Activated CD4-positive, CD25-positive, alpha-beta regulatory T cell treated with anti-CD3 and anti-CD28 coated beads, Interleukin-2, amount 50 U/mL, for 24 hours (primary cell): ENCODE results near the gene TRABD2B.

Experiments used
- ATAC-seq, 2 donors: fragments of 150-1000 bp; cut with Tn5 transposase; one replicate each; pipeline ENCODE4 v1.10.0; 2021; ENCODE audit warnings: mild to moderate bottlenecking in 1 of 2, moderate library complexity in 1 of 2

Gene TRABD2B

DNA sequence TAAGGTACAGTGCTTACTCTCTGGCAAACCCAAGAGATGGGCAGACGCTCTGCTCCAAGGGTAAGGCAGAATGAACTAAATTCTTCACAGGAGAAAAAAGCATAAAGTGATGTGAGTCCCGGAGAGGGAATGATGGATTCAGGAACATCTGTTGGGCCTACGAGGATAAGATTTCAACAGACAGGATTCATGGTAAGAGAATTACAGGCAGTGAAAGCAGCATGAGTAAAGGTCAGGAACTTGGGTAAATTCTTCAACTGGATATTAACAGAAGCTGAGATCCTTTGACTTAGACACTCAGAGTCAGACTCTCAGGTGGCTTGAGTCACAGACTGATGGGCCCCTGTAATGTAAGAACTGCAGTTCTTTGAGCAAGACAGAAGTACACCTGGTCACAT is 152.6 kb downstream of the TRABD2B start:
- ATAC-seq: no peak

DNA sequence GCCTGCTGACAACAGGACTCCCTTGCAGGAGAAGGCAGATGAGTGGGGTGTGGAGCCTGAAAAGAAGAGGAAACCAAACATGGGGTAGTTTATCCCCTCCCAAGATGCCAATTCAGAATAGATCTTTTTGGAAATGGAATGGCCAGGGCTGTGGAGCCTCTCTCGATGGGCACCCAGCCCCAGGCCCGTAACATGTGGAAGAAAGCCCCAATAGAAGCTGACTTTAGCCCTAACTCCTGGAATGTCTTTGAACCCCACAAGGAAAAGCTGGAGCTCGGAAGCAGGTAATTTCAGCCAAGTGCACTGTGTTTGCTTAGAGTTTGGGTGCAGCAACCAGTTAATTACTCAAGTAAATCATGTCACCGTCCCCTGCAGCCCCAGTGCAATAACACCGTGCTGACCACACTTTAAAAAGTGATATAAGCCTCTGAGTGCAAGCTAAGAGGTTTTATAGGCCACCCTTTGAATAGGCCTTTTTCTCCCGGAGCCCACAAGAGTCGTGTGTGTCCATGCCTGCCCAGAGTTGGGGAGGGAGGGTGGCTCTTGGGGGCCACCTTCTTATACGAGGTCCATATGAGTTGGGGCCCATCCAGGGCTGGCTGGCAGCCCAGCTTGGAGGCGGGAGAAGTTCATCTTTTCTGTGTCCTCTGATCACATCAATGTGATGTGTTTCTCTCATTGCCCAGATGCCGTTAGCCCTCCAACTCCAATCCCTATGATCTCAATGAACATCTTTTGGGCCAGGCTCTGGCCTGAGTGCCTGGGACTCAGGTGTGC is 153.2 kb downstream of the TRABD2B start:
- ATAC-seq: no peak

DNA sequence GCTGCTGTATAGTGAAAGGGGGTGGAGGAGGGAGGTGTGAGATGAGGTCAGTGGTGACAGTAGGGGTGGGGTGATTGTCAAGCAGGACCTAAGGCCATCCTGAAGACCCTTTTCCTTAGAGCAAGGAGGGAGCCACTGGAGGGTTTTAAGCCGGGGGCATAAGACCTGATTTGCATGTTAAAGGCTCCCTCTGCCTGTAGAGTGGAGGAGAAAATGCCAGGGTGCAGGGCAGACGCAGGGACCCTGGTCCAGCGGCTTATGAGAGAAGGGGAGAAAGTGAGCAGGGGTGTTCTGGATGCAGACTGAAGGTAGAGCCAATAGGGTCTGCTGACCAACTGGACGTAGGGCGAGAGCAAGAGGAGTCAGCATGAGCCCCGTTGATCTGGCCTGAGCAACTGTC is 154.1 kb downstream of the TRABD2B start:
- ATAC-seq: no peak

DNA sequence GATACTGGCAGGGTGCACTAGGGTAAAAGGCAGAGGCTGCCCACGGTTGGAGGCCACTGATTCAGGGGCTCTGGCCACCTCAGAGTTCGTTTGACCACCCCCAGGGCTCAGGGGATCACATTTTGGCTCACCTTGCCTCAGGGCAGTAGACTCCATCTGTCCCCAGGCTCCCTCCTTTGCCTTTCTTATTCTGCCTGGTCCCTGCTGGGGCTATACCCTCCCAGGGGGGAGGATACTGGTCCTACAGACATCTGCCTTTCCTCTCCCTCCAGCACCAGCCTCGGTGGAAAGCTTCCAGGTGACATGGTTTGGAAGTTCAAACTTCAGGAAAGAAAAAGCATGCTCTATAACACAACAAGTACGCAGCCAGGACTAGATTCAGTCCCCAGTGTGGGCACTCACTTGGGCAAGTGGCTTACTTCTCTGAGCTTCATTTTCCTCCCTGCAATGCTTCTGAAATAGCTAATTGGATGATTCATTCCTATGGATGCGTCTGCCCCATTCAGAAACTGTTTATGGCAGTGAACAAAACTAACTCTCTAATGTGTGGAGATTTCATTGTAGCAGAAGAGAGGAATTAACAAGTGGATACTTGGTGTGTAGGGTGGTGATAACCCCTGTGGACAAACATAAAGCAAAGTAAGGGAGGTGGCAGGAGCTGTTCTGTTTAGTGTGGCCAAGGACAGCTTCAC is 154.8 kb downstream of the TRABD2B start:
- no peak for ATAC-seq

DNA sequence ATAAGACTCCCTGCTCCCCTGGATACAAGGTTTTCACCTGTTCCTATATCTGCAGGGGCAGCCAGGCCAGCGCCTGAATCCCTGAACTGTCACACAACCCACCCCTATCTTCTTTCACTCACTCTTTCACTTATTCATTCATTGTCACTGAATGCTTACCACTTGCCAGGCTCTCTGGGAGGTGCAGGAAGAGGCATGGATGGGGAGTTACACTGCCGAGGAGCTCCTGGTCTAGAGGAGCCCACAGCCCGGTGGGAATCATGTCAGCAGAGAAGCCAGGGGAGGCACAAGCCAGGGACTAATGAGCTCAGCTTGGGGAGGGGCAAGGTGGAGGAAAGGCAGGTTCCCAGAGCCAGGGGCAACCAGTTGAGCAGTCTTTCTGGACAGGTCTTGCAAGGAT is 155.8 kb downstream of the TRABD2B start:
- ATAC-seq: no peak

DNA sequence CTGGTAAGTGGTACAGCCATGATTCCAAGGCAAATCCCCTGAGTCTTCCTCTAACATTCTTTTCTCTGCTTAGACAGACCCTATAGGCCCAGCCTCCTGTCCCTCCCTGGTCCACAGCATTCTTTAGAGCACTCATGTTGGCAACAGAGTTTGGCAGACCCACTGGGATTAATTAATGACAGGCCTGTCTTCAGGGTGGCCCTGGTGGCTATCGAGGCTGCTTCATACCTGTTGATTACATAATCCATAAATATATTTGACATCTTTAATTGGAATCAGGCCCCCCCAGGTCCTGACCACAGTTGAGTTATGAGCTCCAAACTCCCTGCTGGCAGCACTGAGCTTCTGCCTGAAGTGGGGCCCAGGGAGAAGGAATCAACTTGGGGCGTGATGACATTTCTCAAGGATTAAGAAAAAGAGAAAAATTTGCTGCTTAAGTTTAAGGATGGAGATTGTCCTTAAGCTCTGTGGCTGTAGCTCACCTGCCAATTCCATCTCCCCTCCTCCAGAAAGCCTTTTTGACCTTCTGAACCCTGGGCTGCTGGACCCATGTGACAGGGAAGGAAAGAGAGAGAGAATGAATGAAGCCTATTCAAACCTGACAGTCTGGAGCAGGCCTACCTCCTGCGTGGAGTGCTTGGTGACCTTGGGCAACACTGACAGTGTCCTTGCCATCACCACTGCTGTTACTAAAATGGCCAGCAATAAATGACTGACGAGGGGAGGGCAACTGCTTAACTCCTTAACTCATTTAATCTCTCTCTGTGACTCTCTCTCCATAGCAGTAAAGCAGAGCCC is 156.6 kb downstream of the TRABD2B start:
- no peak for ATAC-seq

DNA sequence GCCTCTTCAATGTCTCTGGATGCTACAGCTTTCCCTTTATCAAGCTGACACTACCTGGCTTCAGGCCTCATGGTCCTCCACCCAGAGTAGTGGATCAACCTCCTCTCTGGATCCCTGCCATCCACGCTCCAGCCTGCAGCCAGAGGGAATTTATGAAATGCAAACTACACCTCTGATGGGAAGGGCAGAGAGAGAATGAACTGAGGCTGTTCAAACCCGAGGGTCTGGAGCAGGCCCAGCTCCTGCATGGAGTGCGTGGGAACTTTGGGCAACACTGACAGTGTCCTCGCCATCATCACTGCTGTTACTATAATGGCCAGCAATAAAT is 157.8 kb downstream of the TRABD2B start:
- ATAC-seq: no peak

DNA sequence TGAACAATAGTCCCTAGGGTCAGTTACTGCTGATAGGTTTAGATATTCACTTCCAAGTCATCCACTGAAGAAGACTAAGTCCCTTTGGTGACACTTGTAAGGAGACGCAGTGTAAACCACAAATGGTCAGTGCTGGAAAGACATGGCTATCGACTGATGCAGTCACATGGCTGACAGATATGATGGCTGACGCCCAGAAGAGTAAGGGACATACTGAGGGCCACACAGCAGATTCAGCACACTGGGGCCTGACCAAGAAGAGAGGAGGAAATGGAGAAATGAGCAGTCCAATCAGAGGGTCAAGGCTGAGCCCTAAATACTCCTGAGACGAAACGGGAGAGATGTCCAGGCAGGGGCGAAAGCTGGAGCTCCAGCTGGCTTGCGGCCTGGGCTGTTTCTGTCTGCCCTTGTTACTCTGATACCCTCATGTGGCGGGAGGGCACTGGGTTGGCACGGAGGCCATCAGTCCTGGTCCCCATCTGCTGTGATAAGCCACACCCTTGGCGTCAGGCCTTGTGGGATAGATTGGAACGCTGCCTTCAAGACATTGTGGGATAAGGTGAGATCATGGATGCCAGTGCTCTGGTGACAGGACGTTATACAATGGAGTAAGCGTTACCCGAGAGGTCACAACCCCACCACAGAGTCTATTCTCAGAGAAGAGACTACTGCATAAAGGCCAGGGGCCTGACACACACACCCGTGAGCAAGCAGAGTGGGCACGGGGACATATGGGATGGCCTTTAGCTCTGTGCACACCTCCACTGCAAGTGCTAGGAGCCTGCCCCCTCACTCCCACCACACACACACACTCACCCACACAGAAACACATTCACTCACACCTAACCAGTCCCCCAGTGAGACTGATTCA is 158.4 kb downstream of the TRABD2B start:
- no peak for ATAC-seq

DNA sequence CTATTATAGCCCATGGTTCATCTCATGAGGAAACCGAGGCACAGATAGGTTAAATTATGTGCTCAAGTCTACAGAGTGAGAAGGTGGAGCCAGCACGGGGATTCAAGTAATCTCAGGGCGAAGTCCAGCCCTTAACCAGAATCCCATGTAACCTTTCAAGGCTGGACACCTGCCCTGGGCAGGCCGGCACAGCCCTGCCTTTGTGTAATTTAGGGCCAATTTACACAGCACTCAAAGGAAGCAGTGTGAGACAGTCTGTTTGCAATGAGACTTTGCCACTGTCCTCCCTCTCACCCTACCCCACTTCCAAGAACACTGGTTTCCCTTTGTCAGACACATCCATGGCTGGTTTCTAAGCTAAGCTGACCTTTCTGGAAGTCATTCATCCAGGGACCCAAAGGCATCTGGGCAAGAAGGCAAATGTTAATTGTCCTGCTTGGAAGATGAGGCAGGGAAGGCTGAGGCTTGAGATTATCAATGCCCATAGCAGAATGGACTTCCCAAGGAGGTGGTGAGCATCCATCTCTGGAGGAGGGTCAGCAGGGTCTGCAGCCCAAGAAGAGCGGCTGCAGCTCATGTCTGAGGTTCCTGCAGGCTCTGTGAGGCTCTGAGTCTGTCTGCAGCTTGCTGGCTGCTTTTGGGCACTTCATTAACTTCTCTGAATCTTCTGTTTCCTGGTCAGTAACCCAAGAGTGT is 159.2 kb downstream of the TRABD2B start:
- ATAC-seq: no peak

DNA sequence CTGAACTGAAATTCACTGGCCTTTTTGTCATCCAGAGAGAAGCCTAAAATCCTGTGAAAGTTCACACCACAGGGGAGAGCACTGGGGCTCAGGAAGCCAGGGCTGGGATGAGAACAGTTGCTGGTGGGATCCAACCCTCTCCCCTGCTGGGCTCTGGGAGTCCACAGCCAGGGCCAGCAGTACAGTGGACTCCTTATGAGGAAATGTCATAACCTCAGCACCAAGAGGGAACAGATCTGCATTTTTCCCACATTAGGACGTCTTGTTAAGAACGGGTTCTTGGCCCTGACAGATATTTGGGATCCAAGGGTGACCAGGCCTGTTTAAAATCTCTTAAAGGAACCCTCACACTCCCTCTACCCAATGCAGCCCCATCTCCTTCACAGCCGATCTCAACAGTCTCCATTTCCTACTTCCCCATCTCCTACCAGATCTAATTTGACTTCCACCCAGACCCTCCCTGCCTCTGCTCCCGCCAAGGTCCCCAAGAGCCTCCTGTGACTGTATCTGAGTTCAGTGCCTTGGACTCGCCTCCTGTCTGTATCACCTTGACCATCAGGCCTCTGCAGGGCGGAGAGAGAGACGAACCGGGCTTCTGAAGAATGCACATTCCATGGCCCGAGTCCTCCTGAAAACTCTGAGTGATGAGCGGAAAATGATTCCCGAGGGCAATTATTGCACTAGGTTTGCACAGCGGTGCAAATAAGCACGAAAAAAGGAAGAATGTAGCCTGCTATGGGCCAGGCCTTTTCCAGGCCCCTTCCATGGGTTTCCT is 159.9 kb downstream of the TRABD2B start:
- ATAC-seq: no peak

DNA sequence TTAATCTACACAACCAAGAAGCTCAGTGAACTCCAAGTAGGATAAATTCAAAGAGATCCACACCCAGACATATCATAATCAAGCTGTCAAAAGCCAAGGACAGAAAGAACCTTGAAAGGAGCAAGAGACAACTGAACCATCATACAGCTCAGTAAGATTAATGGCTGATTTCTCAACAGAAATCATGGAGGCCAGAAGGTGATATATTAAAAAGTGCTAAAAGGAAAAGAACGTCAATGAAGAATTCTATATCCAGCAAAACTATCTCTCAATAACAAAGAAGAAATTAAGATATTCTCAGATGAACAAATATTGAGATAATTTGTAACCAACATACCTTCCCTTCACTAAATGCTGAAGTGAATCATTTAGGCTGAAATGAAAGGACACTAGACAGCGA is 161.8 kb downstream of the TRABD2B start:
- ATAC-seq: no peak

DNA sequence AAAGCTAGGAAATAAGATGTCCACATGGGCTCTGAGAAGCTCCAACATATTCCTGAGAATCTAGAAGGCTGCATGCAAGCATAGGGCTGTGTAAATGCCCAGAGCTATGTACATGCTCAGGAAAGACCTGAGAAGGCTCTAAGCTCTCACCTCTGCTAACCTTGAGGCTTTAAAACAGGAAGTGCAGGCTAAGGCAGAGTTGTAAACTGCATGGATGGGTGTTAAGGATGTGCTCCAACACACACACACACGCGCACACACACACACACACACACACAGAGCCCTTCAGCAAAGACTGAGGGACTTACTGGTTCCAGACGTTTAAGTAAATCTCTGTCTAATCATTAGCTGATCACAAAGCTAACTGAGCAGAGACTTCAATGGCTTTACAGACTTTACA is 162.9 kb downstream of the TRABD2B start:
- no peak for ATAC-seq

DNA sequence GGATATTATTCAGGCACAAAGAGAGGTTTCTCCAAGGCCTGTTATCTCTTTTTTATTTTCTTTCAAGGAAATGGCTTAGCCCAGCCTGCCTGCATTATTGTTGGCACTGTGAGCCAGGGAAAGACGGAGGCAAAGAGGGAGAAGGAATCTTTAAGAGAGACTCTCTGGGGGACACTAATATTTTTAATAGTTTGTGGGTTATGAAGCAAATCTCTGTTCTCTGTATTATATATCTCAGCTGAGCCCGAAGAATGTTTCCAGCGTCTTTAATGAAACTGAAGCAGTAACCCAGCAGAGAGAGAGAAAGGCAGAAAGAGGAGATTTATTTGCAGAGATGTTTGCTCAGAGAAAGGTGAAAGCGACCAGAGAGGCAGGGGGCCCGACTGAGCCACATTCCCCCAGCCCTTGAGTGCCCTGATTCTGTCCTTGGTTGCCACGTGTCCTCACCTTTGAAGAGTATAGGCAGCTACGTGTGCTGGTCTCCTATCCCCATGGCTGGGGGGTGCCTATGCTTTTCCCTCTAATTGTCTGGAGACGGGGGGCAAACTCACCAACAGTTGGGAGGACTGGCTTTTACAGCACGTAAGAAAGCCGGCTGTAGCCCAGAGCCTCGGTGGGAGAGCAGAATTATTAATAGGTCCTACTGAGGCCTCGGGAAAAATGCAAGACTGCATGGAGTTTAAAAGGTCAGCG is 166.4 kb downstream of the TRABD2B start:
- ATAC-seq: no peak

DNA sequence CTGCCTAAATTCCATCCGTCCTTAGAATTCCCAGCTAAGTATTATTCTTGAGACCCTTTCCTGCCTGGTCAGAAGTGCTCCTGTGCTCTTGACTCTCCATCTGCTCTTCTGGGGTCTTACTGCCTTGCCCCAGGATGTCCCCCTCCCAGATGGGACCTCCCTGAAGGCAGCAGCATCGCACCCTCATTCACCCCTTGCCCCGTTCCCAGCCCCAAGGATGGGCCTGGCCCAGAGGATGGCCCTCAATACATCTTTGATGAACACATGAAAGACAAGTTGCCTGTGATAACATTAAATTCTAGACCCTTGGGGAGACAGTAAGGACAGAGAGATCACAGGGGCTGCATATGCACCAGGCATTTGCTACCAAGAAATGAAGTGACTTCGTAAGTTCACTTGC is 167.2 kb downstream of the TRABD2B start:
- no peak for ATAC-seq

DNA sequence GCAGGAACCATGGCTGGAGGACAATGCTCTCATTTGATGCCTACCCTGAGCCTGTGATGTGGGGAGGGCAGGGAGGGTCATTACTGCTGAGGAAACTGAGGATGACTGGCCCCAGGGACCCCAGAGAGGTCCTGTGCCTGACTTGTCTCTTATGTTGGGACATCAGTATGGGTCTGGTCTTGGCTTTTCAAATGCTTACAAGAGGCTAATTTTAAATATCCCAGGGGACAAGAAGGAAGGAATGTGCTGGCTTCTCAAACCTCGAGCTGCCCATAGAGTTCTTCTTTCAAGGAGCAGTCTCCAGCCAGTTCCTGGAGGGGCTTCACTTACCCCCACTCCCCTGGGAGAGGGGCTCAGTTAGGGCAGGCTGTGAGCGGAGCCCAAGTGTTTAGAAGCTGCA is 168.2 kb downstream of the TRABD2B start:
- no peak for ATAC-seq

DNA sequence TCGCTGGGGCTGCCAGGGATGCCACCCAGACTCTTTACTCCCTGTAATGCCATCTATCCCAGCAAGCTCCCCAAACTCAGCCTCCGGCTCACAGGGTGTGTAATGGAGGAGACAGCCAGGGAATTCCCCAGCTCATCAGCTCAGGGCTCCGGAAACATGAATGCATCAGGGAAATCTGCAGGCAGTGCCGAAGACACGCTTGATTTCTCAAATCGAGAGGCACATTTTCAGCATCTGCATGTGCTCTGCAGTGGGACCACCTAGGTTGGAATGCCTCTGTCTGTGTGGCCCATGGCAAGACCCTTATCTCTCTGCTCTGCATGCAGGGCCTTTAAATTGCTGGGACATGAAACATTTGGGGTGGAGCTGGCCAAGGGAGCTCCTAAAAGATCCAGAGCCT is 170.1 kb downstream of the TRABD2B start:
- ATAC-seq: no peak

DNA sequence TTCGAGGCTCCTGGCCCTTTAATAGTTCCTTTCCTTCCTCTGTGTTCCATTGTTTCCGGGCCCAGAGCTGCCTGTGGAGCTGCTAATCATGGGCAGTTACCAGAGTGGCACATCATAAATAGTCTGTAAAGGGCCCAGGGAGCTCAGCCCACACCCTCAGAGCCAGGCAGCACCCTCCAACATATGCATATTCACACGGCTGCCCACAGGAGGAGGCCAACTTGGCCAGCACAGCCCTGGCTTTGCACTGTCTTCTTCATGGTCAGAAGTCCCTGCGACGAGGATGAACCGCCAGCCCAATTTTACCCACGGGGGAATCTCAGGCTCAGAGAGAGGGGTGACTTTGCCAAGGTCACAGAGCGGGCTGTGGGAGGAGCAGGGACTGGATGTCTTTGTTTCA is 172.5 kb downstream of the TRABD2B start:
- no peak for ATAC-seq

DNA sequence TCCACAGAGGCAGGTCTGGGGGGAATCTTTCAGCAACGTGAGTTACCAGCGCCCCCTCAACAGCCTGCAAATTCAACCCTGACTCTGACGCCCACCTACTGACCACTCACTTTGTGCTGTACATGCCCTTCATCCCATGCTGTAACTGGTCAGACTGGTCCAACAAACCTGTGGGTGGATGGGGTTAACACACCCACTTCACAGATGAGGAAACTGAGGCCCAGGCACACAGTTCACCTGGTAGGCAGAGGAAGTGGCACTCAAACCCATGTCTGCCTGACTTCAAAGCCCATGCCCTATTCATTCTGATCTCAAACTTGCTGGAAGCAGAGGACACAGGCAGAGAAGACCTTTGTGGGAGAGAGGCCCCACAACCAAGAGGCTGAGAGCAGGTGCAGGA is 172.9 kb downstream of the TRABD2B start:
- no peak for ATAC-seq

DNA sequence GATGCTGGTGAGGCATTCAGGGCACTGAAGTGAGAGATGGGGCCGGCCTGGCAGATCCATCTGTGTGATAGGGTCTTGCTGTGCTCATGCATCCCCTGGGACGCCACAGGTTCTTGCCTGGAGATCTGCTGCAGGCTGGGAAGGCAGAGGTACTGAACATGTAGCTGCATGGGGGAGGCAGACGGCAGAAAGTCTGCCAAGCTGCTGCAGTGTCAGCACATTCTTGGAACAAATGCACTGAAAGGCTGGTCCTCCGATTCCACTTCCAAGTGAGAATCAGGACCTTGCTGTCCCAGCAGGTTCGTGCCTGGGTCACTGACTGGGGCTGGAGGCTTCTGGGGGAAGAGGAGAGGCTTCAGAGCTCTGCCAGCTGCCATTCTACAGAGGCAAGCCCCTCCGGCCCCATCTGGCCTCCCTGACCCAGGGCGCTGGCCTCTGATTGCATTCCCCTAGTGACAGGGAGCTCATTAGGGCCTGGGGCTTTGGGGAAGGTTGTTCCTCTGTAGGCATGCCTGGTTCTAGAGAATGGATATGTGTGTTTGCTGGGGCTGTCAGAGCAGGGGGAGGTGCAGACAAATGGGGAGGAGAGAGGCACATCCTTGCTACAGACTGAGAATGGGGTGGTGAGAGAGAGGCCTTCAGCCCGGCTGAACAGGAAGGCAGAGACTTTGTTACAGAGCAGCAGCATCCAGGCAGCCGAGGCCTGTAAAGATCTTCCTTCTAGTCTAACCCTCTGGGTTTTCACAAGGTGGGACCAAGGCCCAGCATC is 174.0 kb downstream of the TRABD2B start:
- ATAC-seq: no peak

DNA sequence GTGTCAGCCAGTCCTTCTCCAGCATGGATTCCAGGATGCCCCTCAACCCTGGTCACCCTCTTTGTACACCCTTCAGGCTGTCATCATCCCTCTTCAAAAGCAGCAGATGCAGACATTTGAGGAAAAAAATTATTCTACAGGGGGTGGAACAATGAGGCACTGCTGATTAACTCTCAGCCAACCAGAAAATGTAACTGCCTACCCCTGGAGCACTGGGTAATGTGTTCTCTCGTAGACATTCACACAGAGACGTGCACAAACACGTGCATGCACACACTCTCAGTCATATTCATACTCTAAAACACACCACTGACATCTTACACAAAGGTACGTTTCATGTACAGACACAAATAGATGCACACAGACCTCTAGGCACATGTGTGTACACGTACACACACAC is 175.4 kb downstream of the TRABD2B start:
- no peak for ATAC-seq
